Measurements from ENCODE around the gene DCST2.

Gene DCST2

DNA sequence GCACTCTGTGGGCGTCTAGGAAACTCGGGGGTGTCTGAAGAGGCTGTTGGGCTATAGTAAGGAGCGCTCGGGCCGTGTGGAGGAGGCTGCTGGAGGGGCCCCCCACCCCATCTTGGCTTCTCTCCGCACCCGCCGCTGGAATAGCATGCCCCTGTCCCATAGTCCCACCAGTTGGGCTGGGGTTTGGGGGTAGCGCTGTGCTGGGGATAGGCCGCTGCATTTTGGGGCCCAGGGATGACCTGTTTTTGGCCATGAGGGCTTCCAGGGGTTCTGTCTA lies 45.6 kb upstream of the DCST2 start:
- H3K36me3 ChIP-seq (ENCODE audit: insufficient read depth, low read length): no peaks in the 10 kb centered on the region
- DNase-seq (no peak), ATAC-seq (ENCODE audit: insufficient read depth, low read depth) (peak; percentile 8; the same call in 1 of the 3 replicates)
- H3K9ac ChIP-seq (ENCODE audit: low read depth, low read length): peak overlapping the region; percentile 49; the same call in 1 of the 2 replicates
- peak overlapping the region; percentile 67 for H3K4me2 ChIP-seq (ENCODE audit: insufficient read depth, low read length)
- peaks cover 38% of the 10 kb centered on the region for H3K4me1 ChIP-seq (ENCODE audit: insufficient read depth, low read length)
- H4K20me1 ChIP-seq (ENCODE audit: insufficient read depth, low read length): peaks cover 36% of the 10 kb centered on the region
- H3K9me3 ChIP-seq (ENCODE audit: insufficient read depth, low read length, severe bottlenecking): no peaks in the 10 kb centered on the region
- no peak overlapping the region for H2AFZ ChIP-seq (ENCODE audit: low read depth, low read length)
- H3K4me3 ChIP-seq (ENCODE audit: low read depth in 1 of 2, low read length in 2 of 2): peak overlapping the region in 1 of 2 experiments; percentile 48; a peak in 2 of 4 replicates
- TF ChIP-seq EZH2 (IDR thresholded peaks at IDR 0.05; ENCODE audit: borderline replicate concordance, low read depth, low read length, severe bottlenecking): peak; percentile 77
- TF ChIP-seq, protein P1, sequence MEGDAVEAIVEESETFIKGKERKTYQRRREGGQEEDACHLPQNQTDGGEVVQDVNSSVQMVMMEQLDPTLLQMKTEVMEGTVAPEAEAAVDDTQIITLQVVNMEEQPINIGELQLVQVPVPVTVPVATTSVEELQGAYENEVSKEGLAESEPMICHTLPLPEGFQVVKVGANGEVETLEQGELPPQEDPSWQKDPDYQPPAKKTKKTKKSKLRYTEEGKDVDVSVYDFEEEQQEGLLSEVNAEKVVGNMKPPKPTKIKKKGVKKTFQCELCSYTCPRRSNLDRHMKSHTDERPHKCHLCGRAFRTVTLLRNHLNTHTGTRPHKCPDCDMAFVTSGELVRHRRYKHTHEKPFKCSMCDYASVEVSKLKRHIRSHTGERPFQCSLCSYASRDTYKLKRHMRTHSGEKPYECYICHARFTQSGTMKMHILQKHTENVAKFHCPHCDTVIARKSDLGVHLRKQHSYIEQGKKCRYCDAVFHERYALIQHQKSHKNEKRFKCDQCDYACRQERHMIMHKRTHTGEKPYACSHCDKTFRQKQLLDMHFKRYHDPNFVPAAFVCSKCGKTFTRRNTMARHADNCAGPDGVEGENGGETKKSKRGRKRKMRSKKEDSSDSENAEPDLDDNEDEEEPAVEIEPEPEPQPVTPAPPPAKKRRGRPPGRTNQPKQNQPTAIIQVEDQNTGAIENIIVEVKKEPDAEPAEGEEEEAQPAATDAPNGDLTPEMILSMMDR (IDR thresholded peaks at IDR 0.05; ENCODE audit: borderline replicate concordance, extremely low read depth, low read length, poor library complexity, severe bottlenecking): no peak
- no peak overlapping the region for H3K27ac ChIP-seq (ENCODE audit: low read length)
- no peaks in the 10 kb centered on the region for H3K79me2 ChIP-seq (ENCODE audit: insufficient read depth, low read length)
- H3K27me3 ChIP-seq (ENCODE audit: insufficient read depth, low read length, poor library complexity): peaks cover 73% of the 10 kb centered on the region

DNA sequence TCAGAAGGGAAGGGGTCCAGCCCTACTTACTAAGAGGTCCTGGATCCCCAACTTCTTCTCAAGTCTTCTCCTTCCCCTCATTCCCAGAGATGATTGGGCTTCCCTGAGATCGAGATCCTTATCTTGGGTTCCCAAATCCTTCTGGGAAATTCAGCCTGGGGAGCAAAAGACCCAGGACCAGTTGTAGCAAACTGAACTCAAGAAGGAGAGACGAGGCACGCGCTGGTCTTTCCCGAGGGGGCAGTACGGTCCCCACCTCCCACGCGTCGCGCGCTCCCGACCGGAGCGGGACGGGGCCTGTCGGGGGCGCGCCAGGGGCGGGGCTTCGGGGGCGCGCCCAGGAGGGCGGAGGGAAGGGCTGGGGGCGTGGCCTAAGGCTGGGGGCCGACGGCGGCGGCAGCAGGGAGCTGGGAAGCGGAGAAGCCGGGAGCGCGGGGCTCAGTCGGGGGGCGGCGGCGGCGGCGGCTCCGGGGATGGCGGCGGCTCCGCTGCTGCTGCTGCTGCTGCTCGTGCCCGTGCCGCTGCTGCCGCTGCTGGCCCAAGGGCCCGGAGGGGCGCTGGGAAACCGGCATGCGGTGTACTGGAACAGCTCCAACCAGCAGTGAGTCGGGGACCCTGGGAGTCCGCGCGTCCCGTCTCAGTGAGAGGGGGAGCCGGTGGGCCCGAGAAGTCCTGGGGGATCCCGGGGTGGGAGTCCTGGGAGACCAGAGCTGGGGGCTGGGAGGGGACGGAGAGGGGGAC lies 45.1 kb upstream of the DCST2 start, which contains the start of gene EFNA3:
TSS of gene EFNA3 (plus strand) at position 369 of the 741 bp plus-strand sequence. CDS start at position 474, 105 bp downstream.
- no peaks in the 10 kb centered on the region for H3K9me3 ChIP-seq (ENCODE audit: insufficient read depth, low read length, severe bottlenecking)
- no peak within 1 kb of the TSS; the same call in 1 of the 2 replicates for H2AFZ ChIP-seq (ENCODE audit: low read depth, low read length)
- no peaks in the 10 kb centered on the region for H3K79me2 ChIP-seq (ENCODE audit: insufficient read depth, low read length)
- TF ChIP-seq, protein P1 (IDR thresholded peaks at IDR 0.05; ENCODE audit: borderline replicate concordance, extremely low read depth, low read length, poor library complexity, severe bottlenecking): no peak
- peak; percentile 93 for TF ChIP-seq EZH2 (IDR thresholded peaks at IDR 0.05; ENCODE audit: borderline replicate concordance, low read depth, low read length, severe bottlenecking)
- H3K36me3 ChIP-seq (ENCODE audit: insufficient read depth, low read length): no peaks in the 10 kb centered on the region
- DNase-seq (peak; percentile 74), ATAC-seq (ENCODE audit: insufficient read depth, low read depth) (peak; percentile 68)
- H3K9ac ChIP-seq (ENCODE audit: low read depth, low read length): peak within 1 kb of the TSS; percentile 49; the same call in 1 of the 2 replicates
- H3K4me2 ChIP-seq (ENCODE audit: insufficient read depth, low read length): peak within 1 kb of the TSS; percentile 67
- peaks cover 34% of the 10 kb centered on the region for H3K4me1 ChIP-seq (ENCODE audit: insufficient read depth, low read length)
- H3K4me3 ChIP-seq (ENCODE audit: low read depth in 1 of 2, low read length in 2 of 2): peak within 1 kb of the TSS in 1 of 2 experiments; percentile 48; a peak in 2 of 4 replicates
- H3K27me3 ChIP-seq (ENCODE audit: insufficient read depth, low read length, poor library complexity): peaks cover 72% of the 10 kb centered on the region
- no peak within 1 kb of the TSS for H3K27ac ChIP-seq (ENCODE audit: low read length)
- H4K20me1 ChIP-seq (ENCODE audit: insufficient read depth, low read length): peaks cover 36% of the 10 kb centered on the region

GRCh38 chr1:155077758-155078445 lies 44.3 kb upstream of the DCST2 start:
- Histone ChIP-seq H3K4me1 (ENCODE audit: insufficient read depth, low read length) (peaks cover 34% of the 10 kb centered on the region), H3K9me3 (ENCODE audit: insufficient read depth, low read length, severe bottlenecking) (no peaks in the 10 kb centered on the region), H4K20me1 (ENCODE audit: insufficient read depth, low read length) (peaks cover 30% of the 10 kb centered on the region), H3K36me3 (ENCODE audit: insufficient read depth, low read length) (no peaks in the 10 kb centered on the region), H3K9ac (ENCODE audit: low read depth, low read length) (no peak overlapping the region), H3K4me3 (ENCODE audit: low read depth in 1 of 2, low read length in 2 of 2) (no peak overlapping the region), H3K27me3 (ENCODE audit: insufficient read depth, low read length, poor library complexity) (peaks cover 65% of the 10 kb centered on the region), H3K79me2 (ENCODE audit: insufficient read depth, low read length) (no peaks in the 10 kb centered on the region), H3K4me2 (ENCODE audit: insufficient read depth, low read length) (no peak overlapping the region; the same call in 1 of the 2 replicates), H2AFZ (ENCODE audit: low read depth, low read length) (no peak overlapping the region), H3K27ac (ENCODE audit: low read length) (no peak overlapping the region)
- DNase-seq (no peak), ATAC-seq (ENCODE audit: insufficient read depth, low read depth) (no peak)
- TF ChIP-seq, protein P1 (IDR thresholded peaks at IDR 0.05; ENCODE audit: borderline replicate concordance, extremely low read depth, low read length, poor library complexity, severe bottlenecking): no peak
- TF ChIP-seq EZH2 (IDR thresholded peaks at IDR 0.05; ENCODE audit: borderline replicate concordance, low read depth, low read length, severe bottlenecking): no peak
